Epithelial cell of proximal tubule (primary cell): ENCODE data around the gene DMXL1. TPM values are rescaled to one million over a fixed set of nuclear protein-coding genes. Genes with fewer than 3 reads are reported as not detected.
A peak's percentile ranks its signal among the peaks of the same experiment; 100 is the strongest.

Experiments used
- DNase-seq: peaks from one replicate; pipeline ENCODE4 v3.0.0-alpha.2; 2011; ENCODE audit warnings: low read depth
- H3K4me3 ChIP-seq: 2 replicates; pipeline ENCODE4 v1.5.1; 2011; ENCODE audit warnings: low read depth, mild to moderate bottlenecking, low read length
- total RNA-seq: library from RNA; depleted of rRNA; stranded (reverse); fragments of >200 nt; gene quantifications from 2 replicates; pipeline ENCODE4 v1.2.3, GENCODE V29; 2015
- TF ChIP-seq, protein P1 (sequence below): conservative IDR thresholded peaks from 2 replicates; pipeline ENCODE4 v1.5.1; 2012; ENCODE audit warnings: low read depth, mild to moderate bottlenecking, low read length

DMXL1 gene
- total RNA-seq, 1 donor from 2014 or later, result 11.9 TPM

DNA sequence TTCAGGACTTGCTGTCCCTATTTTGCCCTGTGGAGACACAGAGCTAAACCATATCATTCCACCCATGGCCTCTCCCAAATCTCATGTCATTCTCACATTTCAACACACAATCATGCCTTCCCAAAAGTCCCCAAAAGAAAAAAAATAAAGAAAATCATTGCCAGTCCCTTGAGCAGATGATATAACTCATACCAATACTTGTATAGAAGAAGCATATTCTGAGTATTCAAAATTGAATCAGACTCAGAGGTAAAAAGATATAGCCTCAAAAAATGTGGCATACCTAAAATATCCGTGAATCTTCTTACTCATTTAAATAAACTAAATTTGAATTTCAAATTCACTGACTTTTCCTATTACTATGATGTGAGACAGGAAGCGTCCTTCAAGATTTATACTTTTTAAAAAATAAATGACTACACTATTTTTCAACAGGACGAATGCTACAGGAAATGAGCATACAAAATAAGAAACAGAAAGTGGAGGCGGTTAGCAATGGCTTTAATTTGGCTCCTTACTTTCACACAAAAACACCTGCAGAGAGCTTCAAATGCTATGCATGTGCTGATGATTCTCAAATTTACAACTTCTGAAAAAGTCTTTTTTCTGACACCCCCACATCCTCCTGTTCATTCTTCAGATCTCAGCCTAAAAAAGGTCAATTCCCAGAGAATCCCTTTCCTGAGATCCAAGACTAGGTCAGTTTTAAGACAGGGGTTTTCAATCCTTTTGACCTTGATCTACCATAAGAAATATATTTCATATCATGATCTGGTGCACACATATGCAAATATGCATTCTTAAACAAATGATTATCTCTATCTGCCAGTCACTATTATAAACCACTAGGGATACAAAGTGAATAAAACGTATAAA, 39.6 kb upstream of the DMXL1 start:
- H3K4me3 ChIP-seq, result no peak overlapping the region
- TF ChIP-seq, protein P1, sequence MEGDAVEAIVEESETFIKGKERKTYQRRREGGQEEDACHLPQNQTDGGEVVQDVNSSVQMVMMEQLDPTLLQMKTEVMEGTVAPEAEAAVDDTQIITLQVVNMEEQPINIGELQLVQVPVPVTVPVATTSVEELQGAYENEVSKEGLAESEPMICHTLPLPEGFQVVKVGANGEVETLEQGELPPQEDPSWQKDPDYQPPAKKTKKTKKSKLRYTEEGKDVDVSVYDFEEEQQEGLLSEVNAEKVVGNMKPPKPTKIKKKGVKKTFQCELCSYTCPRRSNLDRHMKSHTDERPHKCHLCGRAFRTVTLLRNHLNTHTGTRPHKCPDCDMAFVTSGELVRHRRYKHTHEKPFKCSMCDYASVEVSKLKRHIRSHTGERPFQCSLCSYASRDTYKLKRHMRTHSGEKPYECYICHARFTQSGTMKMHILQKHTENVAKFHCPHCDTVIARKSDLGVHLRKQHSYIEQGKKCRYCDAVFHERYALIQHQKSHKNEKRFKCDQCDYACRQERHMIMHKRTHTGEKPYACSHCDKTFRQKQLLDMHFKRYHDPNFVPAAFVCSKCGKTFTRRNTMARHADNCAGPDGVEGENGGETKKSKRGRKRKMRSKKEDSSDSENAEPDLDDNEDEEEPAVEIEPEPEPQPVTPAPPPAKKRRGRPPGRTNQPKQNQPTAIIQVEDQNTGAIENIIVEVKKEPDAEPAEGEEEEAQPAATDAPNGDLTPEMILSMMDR, result no peak
- no peak for DNase-seq

DNA sequence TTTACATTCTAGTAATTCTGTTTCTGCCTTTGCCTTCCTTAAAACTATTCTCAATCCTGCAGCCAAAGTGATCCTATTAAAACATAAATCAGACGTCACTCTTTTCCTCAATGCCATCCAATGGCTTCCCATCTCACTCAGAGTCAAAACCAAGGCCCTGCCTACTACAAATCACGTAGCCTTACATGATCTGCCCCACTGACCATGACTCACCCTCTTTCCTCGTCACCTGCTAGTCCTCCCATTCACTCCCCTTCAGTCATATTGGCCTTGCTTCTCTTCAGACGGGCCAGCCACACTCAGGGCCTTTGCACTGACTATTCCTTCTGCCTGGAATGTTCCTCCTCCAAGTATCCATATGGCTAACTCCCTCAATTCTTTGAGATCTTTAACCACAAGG, 39.0 kb upstream of the DMXL1 start:
- H3K4me3 ChIP-seq, result no peak overlapping the region
- TF ChIP-seq, protein P1, result no peak
- no peak for DNase-seq

DNA sequence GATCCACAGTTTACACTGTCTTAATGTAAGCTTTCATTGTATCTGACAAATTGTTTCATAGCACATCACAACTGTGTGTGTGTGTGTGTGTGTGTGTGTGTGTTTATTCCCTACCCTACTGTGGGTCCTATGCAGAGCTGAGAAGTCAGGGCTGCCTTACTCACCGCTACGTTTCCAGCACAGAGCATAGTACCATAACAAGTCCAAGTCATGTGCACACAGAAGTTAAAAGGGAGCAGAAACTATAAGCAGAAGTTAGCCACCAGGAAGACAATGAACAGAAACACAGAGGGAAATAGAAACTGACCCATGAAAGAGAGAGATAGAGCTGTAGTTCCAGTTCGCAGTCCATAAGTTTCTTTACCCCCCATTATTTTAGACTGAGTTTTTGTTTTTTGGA, 38.2 kb upstream of the DMXL1 start:
- H3K4me3 ChIP-seq, result no peak overlapping the region
- no peak for DNase-seq
- TF ChIP-seq, protein P1, result no peak

DNA sequence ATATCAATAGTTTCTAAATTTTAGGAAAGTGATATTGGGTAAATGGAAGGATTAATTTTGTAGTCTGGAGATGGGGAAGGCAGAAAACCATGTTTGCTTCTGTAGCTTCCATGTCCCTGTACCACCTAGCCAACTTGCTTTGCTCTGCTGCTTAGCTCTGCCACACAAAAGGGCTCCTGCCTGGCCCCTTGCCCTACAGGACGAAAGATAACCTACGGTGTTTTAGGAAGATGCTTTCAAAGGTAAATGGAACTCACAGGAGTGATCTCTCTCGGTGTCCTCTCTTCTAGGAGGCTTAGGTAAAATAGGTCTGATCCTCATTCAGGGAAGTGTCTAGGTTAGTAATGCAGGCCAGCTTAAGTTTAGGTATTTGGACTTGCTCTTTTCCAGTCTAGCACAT, 37.8 kb upstream of the DMXL1 start:
- TF ChIP-seq, protein P1, result no peak
- no peak overlapping the region for H3K4me3 ChIP-seq
- no peak for DNase-seq

DNA sequence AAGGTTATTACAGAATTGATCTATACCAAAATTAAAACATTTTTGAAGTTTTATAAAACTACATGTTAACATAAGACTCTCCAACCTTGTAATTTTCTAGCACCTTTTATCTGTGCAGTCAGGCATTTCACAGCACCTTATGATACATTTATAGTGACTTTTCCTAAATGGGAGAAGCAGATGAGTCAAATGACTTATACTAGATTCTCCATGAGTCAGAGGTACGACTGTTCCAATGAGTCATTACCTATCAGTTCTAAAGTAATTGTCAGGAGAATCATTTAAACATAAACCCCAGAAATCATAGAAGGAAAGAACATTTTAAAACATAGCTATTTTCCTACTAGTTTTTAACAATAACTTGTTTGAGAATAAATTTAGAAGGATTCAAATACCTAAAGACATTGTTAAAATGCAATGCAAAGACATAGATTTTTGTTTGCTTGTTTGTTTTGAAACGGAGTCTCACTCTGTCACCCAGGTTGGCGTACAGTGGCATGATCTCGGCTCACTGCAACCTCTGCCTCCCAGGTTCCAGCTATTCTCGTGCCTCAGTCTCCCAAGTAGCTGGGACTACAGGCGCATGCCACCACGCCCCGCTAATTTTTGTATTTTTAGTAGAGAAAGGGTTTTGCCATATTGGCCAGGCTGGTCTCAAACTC, 34.7 kb upstream of the DMXL1 start:
- TF ChIP-seq, protein P1, result no peak
- DNase-seq, result peak; percentile 52

DNA sequence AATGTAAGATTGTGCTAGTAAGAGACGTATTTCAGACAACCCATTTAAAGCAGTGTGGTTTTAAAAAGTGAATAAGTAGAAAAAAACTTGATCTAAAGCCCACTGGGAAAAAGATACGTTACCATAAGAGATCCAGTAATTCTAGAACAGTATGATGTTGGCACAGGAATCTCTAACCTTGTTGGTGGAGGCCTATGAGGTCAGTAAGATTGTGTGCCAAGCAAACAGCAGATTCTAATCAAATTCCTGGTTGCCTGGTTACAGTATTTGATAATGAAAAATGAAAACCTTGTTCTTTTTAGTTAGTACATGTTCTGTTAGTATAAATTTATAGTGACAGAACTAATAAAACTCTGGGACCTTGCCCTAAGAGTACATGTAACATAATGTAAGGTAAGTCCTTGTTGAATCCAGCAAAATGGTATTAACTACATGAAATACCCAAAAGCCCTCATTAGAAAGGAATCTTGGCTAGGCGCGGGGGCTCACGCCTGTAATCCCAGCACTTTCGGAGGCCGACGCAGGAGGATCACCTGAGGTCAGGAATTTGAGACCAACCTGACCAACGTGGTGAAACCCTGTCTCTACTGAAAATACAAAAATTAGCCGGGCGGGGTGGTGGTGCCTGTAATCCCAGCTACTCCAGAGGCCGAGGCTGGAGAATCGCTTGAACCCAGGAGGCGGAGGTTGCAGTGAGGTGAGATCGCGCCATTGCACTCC, 33.2 kb upstream of the DMXL1 start:
- no peak for DNase-seq
- TF ChIP-seq, protein P1, result no peak
- H3K4me3 ChIP-seq, result no peak overlapping the region

More for the DNA sequence above, 34.7 kb upstream of the DMXL1 start:
- no peak overlapping the region for H3K4me3 ChIP-seq
